AG10803 (cell line): ENCODE measurements around the gene TWIST1.

Source experiments
- DNase-seq: peaks from one replicate; pipeline ENCODE4 v3.0.0; 2010; ENCODE audit warnings: low read depth
- H3K4me3 ChIP-seq: 2 replicates; pipeline ENCODE4 v1.5.1; 2011; ENCODE audit warnings: mild to moderate bottlenecking, low read length, control low read depth
- TF ChIP-seq, protein P1 (sequence below): conservative IDR thresholded peaks from 2 replicates; pipeline ENCODE4 v1.5.1; 2011; ENCODE audit warnings: mild to moderate bottlenecking, low read length, control low read depth, inconsistent platforms

TWIST1 gene

DNA sequence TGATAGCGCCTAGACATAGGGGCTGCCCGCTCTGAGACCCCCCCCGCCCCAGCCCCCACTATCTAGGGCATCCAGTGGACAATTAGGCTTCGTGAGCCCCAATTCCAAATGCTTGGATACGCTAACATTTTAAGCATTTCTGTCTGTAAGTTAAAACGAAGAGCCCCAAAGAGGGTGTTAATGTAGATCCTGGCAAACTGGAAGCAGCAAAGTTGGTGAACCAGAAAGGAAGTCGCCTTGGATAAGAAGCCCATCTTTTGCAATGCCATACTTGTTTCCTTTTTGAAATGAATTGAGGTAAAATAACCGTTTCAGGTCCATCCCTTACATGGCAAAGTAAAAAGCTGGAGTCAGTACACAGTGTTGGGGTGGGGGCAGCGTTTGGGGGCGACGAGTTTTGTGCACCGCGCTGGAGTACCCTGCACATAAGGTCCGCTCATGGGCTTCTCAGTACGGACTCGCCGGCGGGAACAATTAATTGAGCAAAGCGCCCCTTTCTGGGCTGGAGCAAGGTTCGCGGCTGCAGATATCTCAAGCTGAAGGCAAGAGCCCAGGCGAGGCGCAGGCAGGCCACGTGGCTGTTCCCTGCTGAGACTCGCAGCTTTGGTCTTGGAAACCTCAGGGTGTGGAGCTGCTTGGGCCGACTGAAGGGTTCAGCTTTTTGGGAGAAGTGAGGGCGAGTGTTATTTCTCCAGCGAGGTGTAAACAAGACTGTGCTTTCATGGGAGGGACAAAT, 1.4 kb upstream of the TWIST1 start:
- no peak for DNase-seq
- peak overlapping the region; percentile 99 for H3K4me3 ChIP-seq
- TF ChIP-seq, protein P1, sequence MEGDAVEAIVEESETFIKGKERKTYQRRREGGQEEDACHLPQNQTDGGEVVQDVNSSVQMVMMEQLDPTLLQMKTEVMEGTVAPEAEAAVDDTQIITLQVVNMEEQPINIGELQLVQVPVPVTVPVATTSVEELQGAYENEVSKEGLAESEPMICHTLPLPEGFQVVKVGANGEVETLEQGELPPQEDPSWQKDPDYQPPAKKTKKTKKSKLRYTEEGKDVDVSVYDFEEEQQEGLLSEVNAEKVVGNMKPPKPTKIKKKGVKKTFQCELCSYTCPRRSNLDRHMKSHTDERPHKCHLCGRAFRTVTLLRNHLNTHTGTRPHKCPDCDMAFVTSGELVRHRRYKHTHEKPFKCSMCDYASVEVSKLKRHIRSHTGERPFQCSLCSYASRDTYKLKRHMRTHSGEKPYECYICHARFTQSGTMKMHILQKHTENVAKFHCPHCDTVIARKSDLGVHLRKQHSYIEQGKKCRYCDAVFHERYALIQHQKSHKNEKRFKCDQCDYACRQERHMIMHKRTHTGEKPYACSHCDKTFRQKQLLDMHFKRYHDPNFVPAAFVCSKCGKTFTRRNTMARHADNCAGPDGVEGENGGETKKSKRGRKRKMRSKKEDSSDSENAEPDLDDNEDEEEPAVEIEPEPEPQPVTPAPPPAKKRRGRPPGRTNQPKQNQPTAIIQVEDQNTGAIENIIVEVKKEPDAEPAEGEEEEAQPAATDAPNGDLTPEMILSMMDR: no peak

DNA sequence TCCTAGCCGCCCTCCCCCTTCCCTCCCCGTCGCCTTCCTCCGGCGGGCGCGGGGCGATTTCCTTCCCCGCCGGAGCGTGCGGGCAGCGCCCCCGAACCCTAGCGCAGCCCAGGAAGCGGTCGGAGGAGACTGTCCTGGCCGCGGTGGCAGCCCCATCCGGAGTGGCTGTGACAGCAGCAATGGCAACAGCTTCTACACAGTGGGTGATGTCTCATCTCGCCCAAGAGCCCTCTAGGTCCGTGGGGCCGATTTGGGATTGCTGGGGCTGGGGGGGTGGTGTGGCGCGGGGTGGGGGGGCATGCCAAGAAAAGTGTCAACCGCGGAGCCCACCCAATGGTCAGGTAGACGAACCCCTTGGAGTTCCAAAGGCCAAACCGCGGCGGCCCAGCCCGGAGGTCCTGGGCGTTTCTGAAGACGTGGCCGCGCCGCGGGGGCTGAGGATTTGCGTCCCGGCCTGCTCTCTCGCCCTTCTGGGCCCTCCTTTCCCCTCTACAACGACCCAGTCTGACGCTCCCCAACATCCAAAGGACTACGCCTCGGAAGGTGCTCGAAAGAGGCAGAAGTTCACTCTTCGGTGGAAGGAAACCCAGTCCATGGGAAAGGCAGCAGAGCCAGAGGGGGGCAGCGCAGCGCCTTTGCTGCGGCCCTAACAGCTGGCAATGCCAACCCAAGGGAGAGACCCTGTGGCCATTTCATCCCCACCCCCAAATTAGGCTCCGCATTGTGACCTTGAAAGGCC, 603 bp upstream of the TWIST1 start:
- H3K4me3 ChIP-seq: peak overlapping the region; percentile 99
- DNase-seq: no peak
- TF ChIP-seq, protein P1: peak; percentile 33; the same call in 1 of the 2 replicates

DNA sequence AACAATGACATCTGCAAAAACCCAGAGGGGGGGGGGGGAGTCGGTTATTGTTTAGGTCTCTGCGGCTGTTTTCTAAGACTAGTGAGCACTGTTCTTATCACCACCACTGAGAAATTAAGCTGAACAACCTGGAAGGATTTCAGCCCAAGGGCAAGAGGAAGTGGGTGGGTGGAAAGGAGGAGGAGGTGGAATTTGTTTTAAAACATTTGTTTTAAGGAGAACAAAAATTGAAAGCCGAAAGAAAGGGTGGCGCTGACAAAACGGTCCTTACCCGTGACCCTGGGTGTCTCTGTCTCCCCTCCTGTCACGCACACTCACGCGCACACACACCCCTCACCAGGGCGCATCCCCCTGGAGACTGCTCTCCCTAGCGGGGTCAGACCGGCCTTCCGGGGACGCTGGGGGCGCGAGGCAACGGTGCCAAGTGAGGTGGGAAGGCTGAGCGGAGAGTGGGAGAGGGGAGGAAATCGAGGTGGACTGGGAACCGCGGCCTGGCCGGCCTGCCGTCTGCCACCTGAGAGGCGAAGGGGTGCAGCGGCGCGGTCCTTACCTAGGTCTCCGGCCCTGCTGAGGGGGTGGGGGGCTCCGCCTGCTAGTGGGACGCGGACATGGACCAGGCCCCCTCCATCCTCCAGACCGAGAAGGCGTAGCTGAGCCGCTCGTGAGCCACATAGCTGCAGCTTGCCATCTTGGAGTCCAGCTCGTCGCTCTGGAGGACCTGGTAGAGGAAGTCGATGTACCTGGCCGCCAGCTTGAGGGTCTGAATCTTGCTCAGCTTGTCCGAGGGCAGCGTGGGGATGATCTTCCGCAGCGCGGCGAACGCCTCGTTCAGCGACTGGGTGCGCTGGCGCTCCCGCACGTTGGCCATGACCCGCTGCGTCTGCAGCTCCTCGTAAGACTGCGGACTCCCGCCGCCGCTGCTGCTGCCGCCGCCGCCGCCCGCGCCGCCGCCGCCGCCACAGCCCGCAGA, 1.0 kb downstream of the TWIST1 start:
- TF ChIP-seq, protein P1: no peak
- H3K4me3 ChIP-seq: peak overlapping the region; percentile 99
- DNase-seq: no peak

DNA sequence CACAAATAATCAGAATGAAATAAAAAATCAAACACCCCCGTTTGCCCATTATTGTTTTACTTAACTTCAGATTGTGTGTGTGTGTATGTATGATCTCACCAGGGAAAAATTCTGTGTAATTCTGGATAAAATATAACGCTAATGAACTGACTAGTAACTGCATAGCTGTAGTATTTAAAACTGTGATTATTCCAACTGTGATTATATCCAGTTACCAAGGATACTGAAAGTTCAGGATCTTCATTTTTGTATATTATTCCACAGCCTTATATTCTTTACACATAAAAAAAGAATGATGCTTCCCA, 2.9 kb downstream of the TWIST1 start:
- TF ChIP-seq, protein P1: no peak
- H3K4me3 ChIP-seq: peak overlapping the region; percentile 99
- no peak for DNase-seq

DNA sequence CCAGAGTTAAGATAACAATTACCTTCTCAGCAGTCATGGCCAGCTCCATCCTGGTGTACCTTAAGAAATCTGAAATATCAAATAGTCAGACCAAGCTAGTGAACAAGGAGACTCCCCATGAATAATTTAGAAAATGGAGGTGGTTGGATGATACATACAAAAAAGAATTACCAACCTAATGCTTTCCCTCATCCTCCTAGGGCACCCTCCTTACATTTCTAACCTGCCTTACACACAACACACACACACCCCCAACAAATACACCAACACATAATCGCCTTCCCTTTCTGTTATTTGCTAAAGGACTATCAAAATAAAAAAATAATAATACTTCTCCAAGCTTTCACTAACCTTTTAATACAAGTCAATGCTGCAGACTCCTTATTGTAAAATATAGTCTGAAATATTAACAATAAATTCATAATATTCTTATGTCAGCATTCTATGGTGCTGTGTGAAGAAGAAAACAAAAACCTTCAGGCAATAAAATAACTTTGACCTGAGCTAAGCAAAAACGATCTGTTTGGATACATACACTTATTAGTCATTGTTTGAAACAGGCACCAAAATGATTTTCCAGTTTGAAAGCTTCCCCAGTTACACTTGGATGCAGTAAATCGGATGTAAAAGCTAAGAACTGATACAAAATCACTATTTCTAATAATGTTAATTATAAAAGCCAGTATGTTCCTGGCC, 3.4 kb downstream of the TWIST1 start:
- TF ChIP-seq, protein P1: no peak
- no peak for DNase-seq

DNA sequence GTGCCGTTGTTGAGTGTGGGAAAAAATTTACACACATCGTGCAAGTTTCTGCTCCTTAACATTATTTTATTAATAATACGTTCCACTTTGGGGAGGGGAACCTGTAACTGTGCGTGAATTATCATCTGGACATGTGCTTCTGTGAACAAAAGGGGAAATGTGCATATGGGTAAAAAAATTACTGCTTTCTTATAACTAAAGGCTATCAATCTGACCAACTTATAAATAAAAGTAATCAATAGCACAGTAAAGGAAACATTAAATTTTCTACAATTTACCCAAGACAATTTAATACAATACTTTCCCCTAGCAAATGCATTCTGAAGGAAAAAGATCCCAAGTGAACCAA, 4.5 kb downstream of the TWIST1 start:
- TF ChIP-seq, protein P1: no peak
- H3K4me3 ChIP-seq: peak overlapping the region; percentile 99
- DNase-seq: no peak

More for the DNA sequence above, 3.4 kb downstream of the TWIST1 start:
- H3K4me3 ChIP-seq: peak overlapping the region; percentile 99
